Panc1 (cell line): ENCODE data around the gene FAM204A. TPM values are rescaled to one million over a fixed set of nuclear protein-coding genes. Genes with fewer than 3 reads are reported as not detected.

ENCODE experiments used
- ATAC-seq: fragments of 200-7000 bp; cut with Tn5 transposase; 2 replicates; pipeline ENCODE4 v1.9.1; 2020; ENCODE audit warnings: mild to moderate bottlenecking, moderate library complexity
- BruUV-seq: library from RNA; stranded (reverse); fragments of 400-500 nt; replicated peaks from 2 replicates; lab custom pipeline; 2021; lab: Mats Ljungman, UMichigan
- CTCF ChIA-PET: fragments of 300-600 bp; sonication (Branson Sonifier 250); formaldehyde crosslinking; loops from one replicate; lab custom pipeline; 2022; ENCODE audit warnings: antibody characterized with exemption; lab: Charles Lee
- POLR2A ChIA-PET: fragments of 300-600 bp; sonication (Branson Sonifier 250); formaldehyde crosslinking; loops from one replicate; lab custom pipeline; 2022; ENCODE audit warnings: antibody characterized with exemption; lab: Charles Lee
- DNase-seq: peaks from one replicate; pipeline ENCODE4 v3.0.0-alpha.2; 2010; ENCODE audit warnings: low read depth, low spot score
- H3K27ac ChIP-seq: 2 replicates; pipeline ENCODE4 v1.5.1; 2011; ENCODE audit warnings: mild to moderate bottlenecking, low read length, inconsistent platforms
- H3K27me3 ChIP-seq: fragments of 200-500 bp; sonication (Bioruptor generic); 2 replicates; pipeline ENCODE4 v1.6.0; 2014; ENCODE audit warnings: low read length, inconsistent platforms; ENCODE audit not compliant: control insufficient read depth, insufficient read depth
- H3K36me3 ChIP-seq: fragments of 200-500 bp; sonication (Bioruptor generic); 2 replicates; pipeline ENCODE4 v1.5.1; 2014; ENCODE audit warnings: inconsistent platforms, mild to moderate bottlenecking, low read length, moderate library complexity; ENCODE audit not compliant: control insufficient read depth, insufficient read depth
- H3K4me1 ChIP-seq: 2 replicates; pipeline ENCODE4 v1.5.1; 2011; ENCODE audit warnings: inconsistent platforms, mild to moderate bottlenecking, low read length, moderate library complexity; ENCODE audit not compliant: control insufficient read depth, insufficient read depth
- H3K4me3 ChIP-seq, 2 experiments: 2 replicates each; pipeline ENCODE4 v1.5.1; 2011 to 2012; ENCODE audit warnings: low read depth in 2 of 2, low read length in 2 of 2, mild to moderate bottlenecking in 2 of 2, inconsistent platforms in 1 of 2, moderate library complexity in 1 of 2
- H3K9me3 ChIP-seq: fragments of 200-500 bp; sonication (Bioruptor generic); 2 replicates; pipeline ENCODE4 v1.5.1; 2014; ENCODE audit warnings: low read depth, mild to moderate bottlenecking, inconsistent platforms, low read length, moderate library complexity; ENCODE audit not compliant: control insufficient read depth, insufficient read depth
- CTCF ChIP-seq: fragments of 450-650 bp; IDR thresholded peaks from 2 replicates; pipeline ENCODE4 v1.5.1; 2017; ENCODE audit warnings: mild to moderate bottlenecking
- POLR2AphosphoS5 ChIP-seq: IDR thresholded peaks from 2 replicates; pipeline ENCODE4 v1.6.1; 2012; ENCODE audit warnings: mild to moderate bottlenecking, low read depth, low read length, moderate library complexity
- REST ChIP-seq, 2 experiments: IDR thresholded peaks; 2 replicates each; pipeline ENCODE4 v1.6.1; 2011 to 2012; ENCODE audit warnings: low read depth in 2 of 2, control low read depth in 1 of 2, low read length in 1 of 2, mild to moderate bottlenecking in 1 of 2, moderate library complexity in 1 of 2; ENCODE audit not compliant: insufficient read depth in 1 of 2
- SIN3A ChIP-seq: IDR thresholded peaks from 2 replicates; pipeline ENCODE4 v1.6.1; 2012; ENCODE audit warnings: low read depth, mild to moderate bottlenecking, low read length, moderate library complexity, borderline replicate concordance; ENCODE audit not compliant: insufficient read depth
- TCF7L2 ChIP-seq: IDR thresholded peaks from 2 replicates; pipeline ENCODE4 v1.6.1; 2011; ENCODE audit warnings: mild to moderate bottlenecking, low read depth, low read length, inconsistent platforms
- in situ Hi-C: cut with HindIII; loops from 2 replicates; pipeline ENCODE4 v1.10.0; 2016; ENCODE audit warnings: low sequenced_read_pairs, low pct_unique_long_range_greater_than_20kb
- intact Hi-C: fragments of 100-400 bp; cut with micrococcal nuclease; formaldehyde crosslinking; loops from one replicate; pipeline ENCODE4 v1.10.0; 2022; ENCODE audit not compliant: unreplicated experiment
- total RNA-seq: library from RNA; stranded (reverse); gene quantifications from one replicate; pipeline ENCODE4 v1.2.1, GENCODE V29; 2021; ENCODE audit not compliant: unreplicated experiment

The FAM204A gene
- total RNA-seq, 1 experiment from 2014 or later = 69.1 TPM

GRCh38 chr10:118357841-118358240 is 15.7 kb upstream of the FAM204A start:
- H3K27ac ChIP-seq = no peak overlapping the region
- TF ChIP-seq REST (IDR thresholded peaks at IDR 0.05; ENCODE audit: insufficient read depth in 1 of 2, low read depth in 2 of 2, low read length in 1 of 2) (no peak), POLR2AphosphoS5 (no peak), TCF7L2 (no peak), SIN3A (no peak), CTCF (no peak)
- peaks cover 18% of the 10 kb centered on the region for H3K27me3 ChIP-seq
- no TSS peak for BruUV-seq
- intact Hi-C loops (no loop called here), in situ Hi-C loops (no loop called here)
- H3K9me3 ChIP-seq = no peaks in the 10 kb centered on the region
- no peaks in the 10 kb centered on the region for H3K4me1 ChIP-seq
- ChIA-PET POLR2A (no interaction called here), CTCF (no interaction called here)
- ATAC-seq (no peak), DNase-seq (no peak)
- H3K36me3 ChIP-seq = no peaks in the 10 kb centered on the region
- H3K4me3 ChIP-seq = no peak overlapping the region

- Histone ChIP-seq H3K27ac (no peak overlapping the region), H3K36me3 (no peaks in the 10 kb centered on the region), H3K4me1 (no peaks in the 10 kb centered on the region), H3K9me3 (no peaks in the 10 kb centered on the region), H3K27me3 (peaks cover 21% of the 10 kb centered on the region), H3K4me3 (no peak overlapping the region)
- no peak for ATAC-seq
- DNase-seq = no peak
- in situ Hi-C loops = no loop called here
- TF ChIP-seq SIN3A (no peak), REST (IDR thresholded peaks at IDR 0.05; ENCODE audit: insufficient read depth in 1 of 2, low read depth in 2 of 2, low read length in 1 of 2) (no peak), CTCF (no peak), TCF7L2 (no peak), POLR2AphosphoS5 (no peak)
- BruUV-seq = no TSS peak
- CTCF ChIA-PET = no interaction called here
- intact Hi-C loops = no loop called here
- POLR2A ChIA-PET = no interaction called here
Measured at GRCh38 chr10:118356628-118357027, 14.5 kb upstream of the FAM204A start.
